ENCODE results near the gene SLC39A11. TPM values are rescaled to one million over a fixed set of nuclear protein-coding genes. Genes with fewer than 3 reads are reported as not detected.

The SLC39A11 gene
- total and polyA plus RNA-seq, 2 of the 13 experiments (the other 11 are each of a cell fraction or from before 2014, with no cell fraction given), result 17.2 to 31.5 TPM

GRCh38 chr17:73068322-73069153 lies 23.9 kb downstream of the SLC39A11 start (continued):
- peak; percentile 94 for TF ChIP-seq ZNF792 (CRISPR knock-in tag; IDR thresholded peaks at IDR 0.05)
- no peak for TF ChIP-seq KAT2B (IDR thresholded peaks at IDR 0.05; ENCODE audit: borderline replicate concordance, low read depth, low read length)
- TF ChIP-seq ZNF564 (CRISPR knock-in tag; IDR thresholded peaks at IDR 0.05), result no peak
- TF ChIP-seq ZNF468 (CRISPR knock-in tag; IDR thresholded peaks at IDR 0.05), result no peak
- TF ChIP-seq SRSF9 (IDR thresholded peaks at IDR 0.05; ENCODE audit: borderline replicate concordance, insufficient read depth, low read depth, low read length, poor library complexity, severe bottlenecking), result no peak
- peak; percentile 77; the same call in 1 of the 2 replicates for TF ChIP-seq MIXL1 (CRISPR knock-in tag; IDR thresholded peaks at IDR 0.05)
- no peak for TF ChIP-seq ZBTB25 (CRISPR knock-in tag; IDR thresholded peaks at IDR 0.05)
- TF ChIP-seq YEATS2 (CRISPR knock-in tag; IDR thresholded peaks at IDR 0.05; ENCODE audit: borderline replicate concordance), result no peak
- no peak for TF ChIP-seq ZNF746 (CRISPR knock-in tag; IDR thresholded peaks at IDR 0.05)
- TF ChIP-seq ZNF615 (CRISPR knock-in tag; IDR thresholded peaks at IDR 0.05; ENCODE audit: borderline replicate concordance), result no peak
- TF ChIP-seq, protein P1, sequence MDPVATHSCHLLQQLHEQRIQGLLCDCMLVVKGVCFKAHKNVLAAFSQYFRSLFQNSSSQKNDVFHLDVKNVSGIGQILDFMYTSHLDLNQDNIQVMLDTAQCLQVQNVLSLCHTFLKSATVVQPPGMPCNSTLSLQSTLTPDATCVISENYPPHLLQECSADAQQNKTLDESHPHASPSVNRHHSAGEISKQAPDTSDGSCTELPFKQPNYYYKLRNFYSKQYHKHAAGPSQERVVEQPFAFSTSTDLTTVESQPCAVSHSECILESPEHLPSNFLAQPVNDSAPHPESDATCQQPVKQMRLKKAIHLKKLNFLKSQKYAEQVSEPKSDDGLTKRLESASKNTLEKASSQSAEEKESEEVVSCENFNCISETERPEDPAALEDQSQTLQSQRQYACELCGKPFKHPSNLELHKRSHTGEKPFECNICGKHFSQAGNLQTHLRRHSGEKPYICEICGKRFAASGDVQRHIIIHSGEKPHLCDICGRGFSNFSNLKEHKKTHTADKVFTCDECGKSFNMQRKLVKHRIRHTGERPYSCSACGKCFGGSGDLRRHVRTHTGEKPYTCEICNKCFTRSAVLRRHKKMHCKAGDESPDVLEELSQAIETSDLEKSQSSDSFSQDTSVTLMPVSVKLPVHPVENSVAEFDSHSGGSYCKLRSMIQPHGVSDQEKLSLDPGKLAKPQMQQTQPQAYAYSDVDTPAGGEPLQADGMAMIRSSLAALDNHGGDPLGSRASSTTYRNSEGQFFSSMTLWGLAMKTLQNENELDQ (CRISPR knock-in tag; IDR thresholded peaks at IDR 0.05; ENCODE audit: borderline replicate concordance), result no peak
- TF ChIP-seq TIGD3 (CRISPR knock-in tag; IDR thresholded peaks at IDR 0.05; ENCODE audit: borderline replicate concordance), result no peak
- no peak for TF ChIP-seq SRSF4 (IDR thresholded peaks at IDR 0.05; ENCODE audit: low read depth, low read length, poor library complexity, severe bottlenecking)
- TF ChIP-seq FOXA1 (IDR thresholded peaks at IDR 0.05), result no peak
- peak; percentile 37; the same call in 1 of the 2 replicates for TF ChIP-seq FOXA1 (CRISPR knock-in tag; IDR thresholded peaks at IDR 0.05)
- 0 out of 2 replicates have a peak, but pooled peaks have one; percentile 57 for TF ChIP-seq ZNF512B (CRISPR knock-in tag; IDR thresholded peaks at IDR 0.05; ENCODE audit: borderline replicate concordance)
- TF ChIP-seq ZNF841 (CRISPR knock-in tag; IDR thresholded peaks at IDR 0.05; ENCODE audit: borderline replicate concordance), result no peak
- TF ChIP-seq ZNF552 (CRISPR knock-in tag; IDR thresholded peaks at IDR 0.05; ENCODE audit: borderline replicate concordance), result no peak
- TF ChIP-seq E2F2 (CRISPR knock-in tag; IDR thresholded peaks at IDR 0.05; ENCODE audit: borderline replicate concordance), result no peak
- peak; percentile 62; the same call in 1 of the 2 replicates for TF ChIP-seq MAX (IDR thresholded peaks at IDR 0.05)

Measured in HepG2 (cell line).